Uterus (tissue), 4 donors: ENCODE measurements around the gene B3GALT5. TPM values are rescaled to one million over a fixed set of nuclear protein-coding genes. Genes with fewer than 3 reads are reported as not detected.

Experiments used
- DNase-seq, 2 donors: peaks; one replicate each; pipeline ENCODE4 v3.0.0-alpha.2; 2019 to 2020
- H3K27ac ChIP-seq, 2 donors: fragments of 200-600 bp; sonication (generic); 1 replicate in 1 of 2; 2 replicates in 1 of 2; pipeline ENCODE4 v1.5.1; 2016 to 2018
- H3K27me3 ChIP-seq, 2 donors: fragments of 200-600 bp; sonication (generic); one replicate each; pipeline ENCODE4 v1.5.1; 2018 to 2019; ENCODE audit warnings: control low read depth in 1 of 2
- H3K36me3 ChIP-seq, 2 donors: fragments of 200-600 bp; sonication (generic); one replicate each; pipeline ENCODE4 v1.5.1; 2019; ENCODE audit warnings: control low read depth in 1 of 2
- H3K4me1 ChIP-seq, 2 donors: fragments of 200-600 bp; sonication (generic); one replicate each; pipeline ENCODE4 v1.5.1; 2018 to 2019; ENCODE audit warnings: control low read depth in 1 of 2
- H3K4me3 ChIP-seq, 2 donors: fragments of 200-600 bp; sonication (generic); 1 replicate in 1 of 2; 2 replicates in 1 of 2; pipeline ENCODE4 v1.5.1; 2018 to 2019; ENCODE audit warnings: mild to moderate bottlenecking in 1 of 2
- H3K9me3 ChIP-seq, 2 donors: fragments of 200-600 bp; sonication (generic); one replicate each; pipeline ENCODE4 v1.5.1; 2019; ENCODE audit warnings: control low read depth in 1 of 2
- CTCF ChIP-seq, 4 experiments: fragments of 200-600 bp in 2 of 4; fragments of 450-650 bp in 2 of 4; sonication (generic) in 2 of 4; IDR thresholded peaks; one replicate each; pipeline ENCODE4 v1.5.1; 2016 to 2019; ENCODE audit warnings: antibody characterized with exemption in 4 of 4, mild to moderate bottlenecking in 2 of 4, moderate library complexity in 1 of 4
- POLR2A ChIP-seq, 2 donors: fragments of 450-650 bp; IDR thresholded peaks; one replicate each; pipeline ENCODE4 v1.6.1; 2016; ENCODE audit warnings: antibody characterized with exemption in 2 of 2, mild to moderate bottlenecking in 1 of 2, moderate library complexity in 1 of 2
- intact Hi-C: fragments of 100-400 bp; cut with DNase I; formaldehyde crosslinking; loops from one replicate; pipeline ENCODE4 v1.15.1; 2023; ENCODE audit warnings: low total_unique reads
- total RNA-seq, 4 donors: library from RNA; depleted of rRNA in 3 of 4; stranded (reverse); fragments of >200 nt in 3 of 4; gene quantifications; one replicate each; pipeline versions ENCODE4 v1.1.0 to v1.2.4, GENCODE V29; 2014 to 2023
- donor health status: DM: yes; HTN: yes; CAD: no.

B3GALT5 gene
- total RNA-seq, 4 donors from 2014 or later = 0.26 to 2.7 (median 0.65) TPM

GRCh38 chr21:39620856-39621255 is 8.1 kb downstream of the B3GALT5 start:
- H3K27me3 ChIP-seq = no peaks in the 10 kb centered on the region
- no peaks in the 10 kb centered on the region for H3K4me1 ChIP-seq
- intact Hi-C loops = no loop called here
- H3K27ac ChIP-seq = no peak overlapping the region
- no peak overlapping the region for H3K4me3 ChIP-seq
- H3K9me3 ChIP-seq = no peaks in the 10 kb centered on the region
- TF ChIP-seq CTCF (IDR thresholded peaks at IDR 0.05) (no peak), POLR2A (IDR thresholded peaks at IDR 0.05) (no peak)
- H3K36me3 ChIP-seq = no peaks in the 10 kb centered on the region
- DNase-seq = no peak

- Histone ChIP-seq H3K4me3 (no peak overlapping the region), H3K4me1 (no peaks in the 10 kb centered on the region), H3K27ac (no peak overlapping the region), H3K36me3 (no peaks in the 10 kb centered on the region), H3K27me3 (no peaks in the 10 kb centered on the region), H3K9me3 (no peaks in the 10 kb centered on the region)
- TF ChIP-seq POLR2A (IDR thresholded peaks at IDR 0.05) (no peak), CTCF (IDR thresholded peaks at IDR 0.05) (no peak)
- DNase-seq = no peak
- intact Hi-C loops = no loop called here
These were observed 12.6 kb downstream of the B3GALT5 start for GRCh38 chr21:39625211-39625895.

- no peak for DNase-seq
- Histone ChIP-seq H3K36me3 (no peaks in the 10 kb centered on the region), H3K4me3 (no peak overlapping the region), H3K27ac (no peak overlapping the region), H3K27me3 (no peaks in the 10 kb centered on the region), H3K4me1 (no peaks in the 10 kb centered on the region), H3K9me3 (no peaks in the 10 kb centered on the region)
- intact Hi-C loops = no loop called here
- TF ChIP-seq CTCF (IDR thresholded peaks at IDR 0.05) (no peak), POLR2A (IDR thresholded peaks at IDR 0.05) (no peak)
These were observed 15.6 kb downstream of the B3GALT5 start for GRCh38 chr21:39628385-39628784.

- DNase-seq = no peak
- Histone ChIP-seq H3K9me3 (no peaks in the 10 kb centered on the region), H3K27me3 (no peaks in the 10 kb centered on the region), H3K4me1 (no peaks in the 10 kb centered on the region), H3K4me3 (no peak overlapping the region), H3K36me3 (no peaks in the 10 kb centered on the region), H3K27ac (no peak overlapping the region)
- no peak for TF ChIP-seq POLR2A (IDR thresholded peaks at IDR 0.05)
- no peak for TF ChIP-seq CTCF (IDR thresholded peaks at IDR 0.05)
- intact Hi-C loops = no loop called here
These were observed 17.5 kb downstream of the B3GALT5 start for GRCh38 chr21:39630191-39630591.

- intact Hi-C loops = no loop called here
- Histone ChIP-seq H3K27me3 (no peaks in the 10 kb centered on the region), H3K4me3 (no peak overlapping the region), H3K27ac (no peak overlapping the region), H3K9me3 (no peaks in the 10 kb centered on the region), H3K36me3 (no peaks in the 10 kb centered on the region), H3K4me1 (no peaks in the 10 kb centered on the region)
- no peak for DNase-seq
- TF ChIP-seq CTCF (IDR thresholded peaks at IDR 0.05) (no peak), POLR2A (IDR thresholded peaks at IDR 0.05) (no peak)
These were observed 18.1 kb downstream of the B3GALT5 start for GRCh38 chr21:39630827-39631226.
